Right atrium auricular region (tissue), 2 donors: Measurements from ENCODE around the gene HS1BP3. TPM values are rescaled to one million over a fixed set of nuclear protein-coding genes. Genes with fewer than 3 reads are reported as not detected.

Experiments
- DNase-seq: peaks from one replicate; pipeline ENCODE4 v3.0.0-alpha.2; 2019; ENCODE audit warnings: low spot score
- H3K27ac ChIP-seq, 2 donors: fragments of 200-600 bp; sonication (generic); 1 replicate in 1 of 2; 2 replicates in 1 of 2; pipeline ENCODE4 v1.5.1; 2016 to 2019
- H3K27me3 ChIP-seq, 2 donors: fragments of 200-600 bp; sonication (generic); one replicate each; pipeline versions ENCODE4 v1.5.1 to v1.6.0; 2017 to 2019
- H3K36me3 ChIP-seq: fragments of 200-600 bp; sonication (generic); one replicate; pipeline ENCODE4 v1.5.1; 2016
- H3K4me1 ChIP-seq, 2 donors: fragments of 200-600 bp; sonication (generic); one replicate each; pipeline versions ENCODE4 v1.5.1 to v1.6.0; 2017 to 2019
- H3K4me3 ChIP-seq, 2 donors: fragments of 200-600 bp; sonication (generic); 1 replicate in 1 of 2; 2 replicates in 1 of 2; pipeline ENCODE4 v1.5.1; 2017 to 2019; ENCODE audit warnings: mild to moderate bottlenecking in 1 of 2, moderate library complexity in 1 of 2
- H3K9me3 ChIP-seq, 2 donors: fragments of 200-600 bp; sonication (generic); one replicate each; pipeline ENCODE4 v1.5.1; 2019
- CTCF ChIP-seq, 2 donors: fragments of 200-600 bp; sonication (generic); IDR thresholded peaks; one replicate each; pipeline ENCODE4 v1.5.1; 2019; ENCODE audit warnings: antibody characterized with exemption in 2 of 2
- total RNA-seq, 2 donors: library from RNA; depleted of rRNA; stranded (reverse); fragments of >200 nt; gene quantifications; one replicate each; pipeline ENCODE4 v1.1.0, GENCODE V29; 2016

The HS1BP3 gene
- total RNA-seq, 2 donors from 2014 or later, result 19.5 to 26.0 TPM

- Histone ChIP-seq H3K4me3 (no peak overlapping the region), H3K9me3 (no peaks in the 10 kb centered on the region), H3K27ac (peak overlapping the region; percentile 65 to 78), H3K36me3 (no peaks in the 10 kb centered on the region), H3K27me3 (no peaks in the 10 kb centered on the region), H3K4me1 (peaks cover 4 to 70% of the 10 kb centered on the region in 2 donors)
- no peak for TF ChIP-seq CTCF (IDR thresholded peaks at IDR 0.05)
- no peak for DNase-seq
Observed at GRCh38 chr2:20597860-20598183, 53.1 kb downstream of the HS1BP3 start.

- H3K36me3 ChIP-seq, result no peaks in the 10 kb centered on the region
- peak overlapping the region; percentile 65 to 78 for H3K27ac ChIP-seq
- no peak overlapping the region for H3K4me3 ChIP-seq
- no peaks in the 10 kb centered on the region for H3K27me3 ChIP-seq
- DNase-seq, result peak; percentile 95
- H3K4me1 ChIP-seq, result peaks cover 4 to 73% of the 10 kb centered on the region in 2 donors
- no peaks in the 10 kb centered on the region for H3K9me3 ChIP-seq
- TF ChIP-seq CTCF (IDR thresholded peaks at IDR 0.05), result no peak
Observed at GRCh38 chr2:20596973-20597859, 53.7 kb downstream of the HS1BP3 start.

GRCh38 chr2:20596193-20596972 is 54.5 kb downstream of the HS1BP3 start:
- no peaks in the 10 kb centered on the region for H3K9me3 ChIP-seq
- H3K27ac ChIP-seq, result peak overlapping the region; percentile 65 to 78
- H3K4me3 ChIP-seq, result no peak overlapping the region
- H3K4me1 ChIP-seq, result peaks cover 4 to 74% of the 10 kb centered on the region in 2 donors
- H3K36me3 ChIP-seq, result no peaks in the 10 kb centered on the region
- no peak for TF ChIP-seq CTCF (IDR thresholded peaks at IDR 0.05)
- no peaks in the 10 kb centered on the region for H3K27me3 ChIP-seq
- DNase-seq, result peak; percentile 54

GRCh38 chr2:20595439-20596192 is 55.3 kb downstream of the HS1BP3 start:
- Histone ChIP-seq H3K36me3 (no peaks in the 10 kb centered on the region), H3K27me3 (no peaks in the 10 kb centered on the region), H3K4me1 (peaks cover 6 to 82% of the 10 kb centered on the region in 2 donors), H3K4me3 (no peak overlapping the region), H3K27ac (peak overlapping the region; percentile 65 to 78), H3K9me3 (no peaks in the 10 kb centered on the region)
- TF ChIP-seq CTCF (IDR thresholded peaks at IDR 0.05), result no peak
- peak; percentile 59 for DNase-seq

GRCh38 chr2:20594957-20595356 is 55.9 kb downstream of the HS1BP3 start:
- Histone ChIP-seq H3K9me3 (no peaks in the 10 kb centered on the region), H3K27me3 (no peaks in the 10 kb centered on the region), H3K36me3 (no peaks in the 10 kb centered on the region), H3K4me3 (no peak overlapping the region), H3K4me1 (peaks cover 7 to 82% of the 10 kb centered on the region in 2 donors), H3K27ac (peak overlapping the region; percentile 65 to 78)
- DNase-seq, result no peak
- no peak for TF ChIP-seq CTCF (IDR thresholded peaks at IDR 0.05)
